Measurements from ENCODE around the gene DGCR2.

The DGCR2 gene

GRCh38 chr22:18991821-18992442 lies 130.3 kb downstream of the DGCR2 start:
- no peak for TF ChIP-seq GATA2 (IDR thresholded peaks at IDR 0.05; ENCODE audit: low read depth, low read length)
- no peak for TF ChIP-seq GATA3 (IDR thresholded peaks at IDR 0.05; ENCODE audit: low read depth, low read length)

- TF ChIP-seq GATA3 (IDR thresholded peaks at IDR 0.05; ENCODE audit: low read depth, low read length) (no peak), GATA2 (IDR thresholded peaks at IDR 0.05; ENCODE audit: low read depth, low read length) (no peak)
Observed at GRCh38 chr22:18991138-18991432, 131.1 kb downstream of the DGCR2 start.

GRCh38 chr22:18990355-18991137 lies 131.7 kb downstream of the DGCR2 start:
- TF ChIP-seq GATA2 (IDR thresholded peaks at IDR 0.05; ENCODE audit: low read depth, low read length) (no peak), GATA3 (IDR thresholded peaks at IDR 0.05; ENCODE audit: low read depth, low read length) (no peak)

- TF ChIP-seq GATA3 (IDR thresholded peaks at IDR 0.05; ENCODE audit: low read depth, low read length) = no peak
- no peak for TF ChIP-seq GATA2 (IDR thresholded peaks at IDR 0.05; ENCODE audit: low read depth, low read length)
Observed at GRCh38 chr22:18988958-18989357, 133.3 kb downstream of the DGCR2 start.

GRCh38 chr22:18987765-18988164 lies 134.4 kb downstream of the DGCR2 start:
- TF ChIP-seq GATA3 (IDR thresholded peaks at IDR 0.05; ENCODE audit: low read depth, low read length) (no peak), GATA2 (IDR thresholded peaks at IDR 0.05; ENCODE audit: low read depth, low read length) (no peak)
